Activated effector memory CD4-positive, alpha-beta T cell treated with Interleukin-2 at 50 U/mL for 16 hours (primary cell): ENCODE data around the gene TMEM125.

ENCODE experiments used
- DNase-seq: peaks from one replicate; pipeline ENCODE4 v3.0.0-alpha.2; 2020

TMEM125 gene

DNA sequence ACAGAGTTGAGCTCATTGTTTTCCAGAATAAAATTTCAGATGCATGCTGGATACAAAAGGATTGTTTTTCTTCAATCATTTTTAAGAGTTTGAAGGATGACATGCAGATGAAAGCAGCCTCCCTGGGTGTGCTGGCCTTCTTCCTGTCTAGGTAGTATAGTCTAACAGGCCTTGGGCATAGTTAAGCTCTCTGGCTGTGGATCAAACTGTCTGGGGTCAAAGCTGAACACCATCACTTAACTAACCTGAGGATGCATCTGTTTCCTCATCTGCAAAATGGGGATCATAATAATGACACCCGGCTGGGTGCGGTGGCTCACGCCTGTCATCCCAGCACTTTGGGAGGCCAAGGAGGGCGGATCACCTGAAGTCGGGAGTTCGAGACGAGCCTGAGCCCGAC lies 25.0 kb downstream of the TMEM125 start:
- no peak for DNase-seq

DNA sequence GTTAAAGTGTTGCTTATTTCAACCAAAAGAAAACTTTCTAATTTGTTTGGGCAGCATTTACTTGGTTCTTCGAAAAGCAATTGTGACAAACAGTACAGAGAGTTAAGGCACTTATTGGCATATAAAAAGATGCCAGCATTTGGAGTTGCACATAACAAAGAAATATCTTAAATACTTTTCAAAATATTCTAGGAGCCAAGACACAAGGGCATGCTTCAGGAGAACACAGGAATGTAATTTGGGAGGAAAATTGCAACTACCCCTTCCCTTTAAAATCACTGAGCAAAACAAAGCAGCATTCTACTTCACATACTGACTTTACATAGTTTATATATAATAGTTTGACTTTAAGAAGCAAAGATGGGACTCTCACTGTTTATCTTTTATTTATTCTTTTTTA lies 26.4 kb downstream of the TMEM125 start:
- DNase-seq: no peak

GRCh38 chr1:43298055-43298454 lies 28.3 kb downstream of the TMEM125 start:
- DNase-seq: no peak

DNA sequence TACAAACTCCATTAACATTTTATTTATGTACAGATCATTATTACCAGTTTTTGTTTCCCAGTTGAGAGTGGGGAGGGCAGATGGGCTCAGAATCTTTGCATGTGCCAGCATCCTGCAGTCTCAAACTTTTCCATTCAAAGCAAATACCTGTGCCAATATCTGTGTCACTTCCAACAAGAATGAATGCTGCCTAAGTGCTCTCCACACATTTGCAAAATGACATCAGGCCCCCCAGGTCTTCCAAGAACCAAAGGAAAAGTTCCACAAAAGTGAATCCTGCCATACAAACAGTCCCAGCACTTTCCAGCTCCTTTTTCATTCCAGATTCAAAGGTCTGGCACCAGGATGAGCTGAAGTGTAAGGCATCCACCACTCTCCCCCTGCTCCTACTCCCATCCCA lies 29.3 kb downstream of the TMEM125 start:
- DNase-seq: no peak

DNA sequence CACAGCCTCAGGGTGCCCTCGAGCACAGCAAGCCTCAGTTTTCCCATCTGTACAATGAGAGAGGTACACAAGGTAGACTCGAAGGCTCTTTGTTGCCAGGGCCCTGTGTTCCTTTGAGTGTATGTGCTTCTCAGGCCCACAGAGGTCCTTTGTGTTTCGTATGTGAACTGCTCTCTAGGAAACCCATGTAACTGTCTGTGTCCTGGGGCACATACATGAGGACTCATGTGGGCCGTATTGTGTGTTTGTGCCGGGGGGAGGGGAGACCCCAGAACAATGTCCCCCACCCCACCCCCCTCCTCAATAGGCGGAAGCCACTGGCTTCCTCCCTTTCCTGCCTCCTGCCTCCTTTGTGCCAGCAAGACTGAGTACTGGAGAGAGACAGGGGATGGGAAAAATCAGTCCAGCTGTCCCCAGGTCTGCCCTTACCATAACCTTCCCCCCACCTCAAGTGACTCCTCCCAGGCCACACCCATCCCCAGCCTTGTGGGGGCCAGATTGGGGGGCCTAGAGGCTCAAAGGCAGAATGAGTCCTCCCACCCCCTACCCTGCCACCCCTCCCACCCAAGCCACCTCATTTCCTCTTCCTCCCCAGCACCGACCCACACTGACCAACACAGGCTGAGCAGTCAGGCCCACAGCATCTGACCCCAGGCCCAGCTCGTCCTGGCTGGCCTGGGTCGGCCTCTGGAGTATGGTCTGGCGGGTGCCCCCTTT lies 30.8 kb downstream of the TMEM125 start, which contains the start of gene TIE1:
Gene TIE1, plus strand, starts transcription at position 605 of the 717 bp plus-strand sequence. Its CDS starts 90 bp downstream, at position 695.
- DNase-seq: no peak

GRCh38 chr1:43302201-43302600 lies 32.4 kb downstream of the TMEM125 start:
- DNase-seq: no peak

GRCh38 chr1:43302721-43303470 lies 33.1 kb downstream of the TMEM125 start:
- DNase-seq: no peak

DNA sequence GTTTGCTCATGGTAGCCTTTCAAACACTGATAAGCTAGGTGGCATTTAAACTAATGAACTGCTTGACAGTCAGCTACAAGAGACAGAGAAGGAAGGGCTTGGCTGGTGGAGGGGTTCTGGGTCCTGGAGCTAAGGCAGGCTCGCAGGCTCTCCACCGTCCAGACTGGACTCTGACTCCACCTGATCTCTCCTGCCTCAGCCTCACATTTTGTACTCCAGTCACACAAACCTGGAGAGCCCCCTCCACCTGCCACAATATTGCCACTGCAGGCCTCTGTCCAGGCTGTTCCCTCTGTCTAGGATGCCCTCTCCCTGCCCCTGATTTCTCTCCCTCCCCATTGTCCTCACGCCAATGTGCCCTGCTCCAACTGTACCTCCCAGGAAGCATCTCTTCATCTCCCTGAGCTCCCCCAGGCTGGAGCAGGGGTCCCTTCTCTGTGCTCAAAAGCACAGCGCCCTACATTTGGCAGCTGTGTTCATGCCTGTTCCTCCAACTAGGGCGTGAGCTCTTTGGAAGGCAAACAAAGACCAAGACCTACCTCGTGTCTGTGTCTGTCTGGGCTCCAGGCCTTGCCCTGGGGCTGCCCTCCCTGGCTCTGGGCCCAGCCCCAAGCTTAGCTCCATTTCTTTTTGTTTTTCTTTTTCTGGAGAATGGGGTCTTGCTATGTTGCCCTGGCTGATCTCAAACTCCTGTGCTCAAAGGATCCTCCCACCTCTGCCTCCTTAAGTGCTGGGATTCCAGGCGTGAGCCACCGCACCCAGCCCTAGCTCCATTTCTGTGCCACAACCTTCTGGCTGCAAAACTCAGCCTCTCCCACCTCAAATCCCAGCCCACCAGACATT lies 33.9 kb downstream of the TMEM125 start:
- no peak for DNase-seq

- DNase-seq: no peak
These were observed 34.5 kb downstream of the TMEM125 start for GRCh38 chr1:43304314-43304681.

- no peak for DNase-seq
These were observed 35.1 kb downstream of the TMEM125 start for GRCh38 chr1:43304771-43305300.

GRCh38 chr1:43305461-43305860 lies 35.7 kb downstream of the TMEM125 start:
- no peak for DNase-seq

DNA sequence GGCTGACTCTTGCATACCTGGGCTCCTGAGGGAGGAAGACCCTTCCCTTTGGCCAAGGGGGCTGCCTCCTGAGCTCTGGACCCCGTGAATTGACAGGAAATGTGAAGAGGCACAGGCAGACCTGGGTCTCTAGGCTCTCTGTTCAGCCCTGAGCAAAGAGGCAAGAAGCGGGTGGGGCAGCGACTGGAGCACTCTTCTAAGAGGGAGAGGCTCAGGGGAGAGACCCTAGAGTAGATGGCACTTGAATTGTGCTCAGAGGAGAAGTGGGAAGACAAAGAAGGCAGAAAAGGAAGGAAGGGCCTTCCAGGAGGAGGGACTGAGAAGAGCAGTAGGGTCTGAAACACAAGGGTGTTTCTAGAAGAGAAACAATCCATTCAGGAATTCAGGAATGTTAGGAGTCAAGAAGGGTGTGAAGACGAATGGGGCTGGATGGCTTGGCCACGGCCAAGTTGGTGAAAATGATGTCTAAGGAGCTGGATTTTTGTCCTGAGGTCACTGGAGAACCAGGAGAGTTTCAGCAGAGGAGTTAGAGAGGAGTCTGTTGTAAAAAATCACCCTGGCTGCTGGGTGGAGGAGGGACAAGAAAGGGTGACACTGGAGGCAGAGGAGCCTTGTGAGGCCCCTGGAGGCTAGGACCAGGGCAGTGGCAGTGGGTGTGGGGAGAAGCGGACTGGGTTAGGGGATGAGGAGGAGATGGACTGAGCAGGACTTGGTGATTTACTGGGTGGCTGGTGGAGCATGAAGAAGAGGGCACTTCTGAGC lies 36.3 kb downstream of the TMEM125 start:
- no peak for DNase-seq

DNA sequence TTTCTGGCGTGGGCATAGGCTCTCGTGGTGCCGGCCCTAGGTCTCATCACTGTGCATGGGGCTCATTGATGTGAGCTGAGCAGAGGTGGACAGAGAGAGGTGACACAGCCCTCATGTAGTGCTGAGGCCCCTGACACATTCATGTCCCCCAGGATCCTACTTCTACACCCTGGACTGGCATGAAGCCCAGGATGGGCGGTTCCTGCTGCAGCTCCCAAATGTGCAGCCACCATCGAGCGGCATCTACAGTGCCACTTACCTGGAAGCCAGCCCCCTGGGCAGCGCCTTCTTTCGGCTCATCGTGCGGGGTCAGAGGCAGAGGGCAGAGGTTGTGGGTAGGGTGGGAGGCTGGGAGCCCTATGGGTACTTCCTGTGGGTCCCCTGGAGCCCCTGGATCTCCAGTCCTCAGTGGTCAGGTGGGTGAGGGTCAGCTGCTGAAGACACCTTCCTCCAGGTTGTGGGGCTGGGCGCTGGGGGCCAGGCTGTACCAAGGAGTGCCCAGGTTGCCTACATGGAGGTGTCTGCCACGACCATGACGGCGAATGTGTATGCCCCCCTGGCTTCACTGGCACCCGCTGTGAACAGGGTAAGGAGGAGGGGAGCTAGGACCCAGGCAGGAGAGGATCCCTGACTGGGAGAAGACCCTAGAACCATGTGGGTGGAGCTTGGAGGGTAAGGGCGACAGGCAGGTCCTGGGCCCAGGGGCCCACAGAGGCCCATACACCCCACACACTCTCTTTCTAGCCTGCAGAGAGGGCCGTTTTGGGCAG lies 37.1 kb downstream of the TMEM125 start:
- DNase-seq: no peak

DNA sequence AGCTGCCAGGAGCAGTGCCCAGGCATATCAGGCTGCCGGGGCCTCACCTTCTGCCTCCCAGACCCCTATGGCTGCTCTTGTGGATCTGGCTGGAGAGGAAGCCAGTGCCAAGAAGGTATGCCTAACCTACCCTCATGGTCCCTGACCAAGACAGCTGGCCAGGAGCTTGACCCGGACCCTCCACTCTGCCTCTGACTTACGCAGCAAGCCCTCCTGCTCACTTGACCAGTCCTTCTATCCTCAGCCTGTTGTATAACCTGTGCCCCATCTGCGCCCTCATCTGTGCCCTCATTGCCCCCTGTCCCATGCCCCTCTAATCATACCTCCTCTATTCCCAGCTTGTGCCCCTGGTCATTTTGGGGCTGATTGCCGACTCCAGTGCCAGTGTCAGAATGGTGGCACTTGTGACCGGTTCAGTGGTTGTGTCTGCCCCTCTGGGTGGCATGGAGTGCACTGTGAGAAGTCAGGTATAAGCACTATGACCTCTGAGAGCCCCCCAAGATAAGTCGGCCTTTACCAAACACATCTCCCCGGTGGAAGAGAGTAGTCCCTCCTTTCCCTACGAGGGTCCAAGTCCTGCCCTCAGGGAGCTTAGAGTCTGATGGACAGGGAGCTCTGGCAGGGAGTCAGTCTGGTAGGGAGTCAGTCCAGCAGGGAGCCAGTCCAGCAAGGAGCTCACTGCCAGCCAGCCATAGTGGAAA lies 37.8 kb downstream of the TMEM125 start:
- DNase-seq: no peak

DNA sequence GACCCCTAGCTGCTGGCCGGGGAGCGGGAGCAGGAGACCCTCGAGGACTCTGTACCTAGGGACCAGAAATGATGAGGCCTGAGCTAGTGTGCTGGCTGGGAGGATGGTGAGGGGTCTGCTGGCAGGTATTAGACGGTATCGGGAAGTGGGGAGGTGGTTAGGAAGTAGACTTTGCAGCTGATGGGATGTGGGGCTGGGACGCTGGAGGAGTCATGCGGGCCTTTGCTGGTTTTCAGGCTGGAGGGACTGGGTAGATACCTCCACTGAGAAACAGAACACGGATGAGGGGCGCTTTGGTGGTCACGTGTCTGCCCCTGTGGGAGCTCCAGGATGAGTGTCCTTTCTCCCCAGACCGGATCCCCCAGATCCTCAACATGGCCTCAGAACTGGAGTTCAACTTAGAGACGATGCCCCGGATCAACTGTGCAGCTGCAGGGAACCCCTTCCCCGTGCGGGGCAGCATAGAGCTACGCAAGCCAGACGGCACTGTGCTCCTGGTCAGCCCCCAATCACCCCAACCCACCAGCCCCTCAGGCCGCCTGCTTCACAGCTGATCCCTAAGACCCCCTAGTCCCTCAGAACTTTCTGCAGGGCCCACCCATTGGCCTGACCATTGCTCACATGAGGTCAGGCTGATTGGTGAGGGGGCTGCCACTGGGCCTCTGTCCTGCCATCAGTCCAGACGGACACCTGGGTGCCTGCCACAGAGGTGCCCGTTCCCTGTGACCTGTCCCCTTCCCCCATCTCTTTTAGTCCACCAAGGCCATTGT lies 39.0 kb downstream of the TMEM125 start:
- DNase-seq: no peak

DNA sequence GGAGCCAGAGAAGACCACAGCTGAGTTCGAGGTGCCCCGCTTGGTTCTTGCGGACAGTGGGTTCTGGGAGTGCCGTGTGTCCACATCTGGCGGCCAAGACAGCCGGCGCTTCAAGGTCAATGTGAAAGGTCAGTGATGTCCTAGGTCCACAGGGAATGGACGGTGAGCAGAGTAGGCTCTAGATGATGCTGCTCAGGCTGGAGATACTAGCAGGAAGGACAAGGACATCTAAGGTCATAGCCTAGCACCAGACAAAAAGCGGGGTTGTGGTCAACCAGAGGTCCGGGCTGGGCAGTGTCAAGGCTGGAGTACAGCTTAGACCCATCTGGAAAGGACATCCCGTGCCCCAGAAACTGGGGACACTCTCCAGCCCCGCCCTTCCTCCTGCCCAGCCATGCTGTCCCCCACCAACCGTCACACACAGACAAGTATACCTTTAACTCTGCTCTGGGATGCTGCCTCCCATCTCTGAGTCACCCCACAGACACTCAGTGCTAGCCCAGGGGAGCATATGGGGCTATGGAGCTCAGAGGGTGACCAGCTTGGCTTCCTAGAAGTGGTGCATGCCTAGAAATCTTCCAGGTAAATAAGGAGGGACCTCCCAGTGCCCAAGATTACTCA lies 39.7 kb downstream of the TMEM125 start:
- DNase-seq: no peak

- no peak for DNase-seq
These were observed 41.7 kb downstream of the TMEM125 start for GRCh38 chr1:43311521-43311920.

DNA sequence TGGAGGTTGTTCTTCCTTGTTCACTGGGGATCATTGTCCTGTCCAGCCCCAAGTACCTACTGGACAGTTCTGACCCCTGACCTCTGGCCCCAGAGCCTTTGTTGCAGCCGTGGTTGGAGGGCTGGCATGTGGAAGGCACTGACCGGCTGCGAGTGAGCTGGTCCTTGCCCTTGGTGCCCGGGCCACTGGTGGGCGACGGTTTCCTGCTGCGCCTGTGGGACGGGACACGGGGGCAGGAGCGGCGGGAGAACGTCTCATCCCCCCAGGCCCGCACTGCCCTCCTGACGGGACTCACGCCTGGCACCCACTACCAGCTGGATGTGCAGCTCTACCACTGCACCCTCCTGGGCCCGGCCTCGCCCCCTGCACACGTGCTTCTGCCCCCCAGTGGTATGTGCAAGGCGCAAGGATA lies 42.4 kb downstream of the TMEM125 start:
- DNase-seq: no peak

DNA sequence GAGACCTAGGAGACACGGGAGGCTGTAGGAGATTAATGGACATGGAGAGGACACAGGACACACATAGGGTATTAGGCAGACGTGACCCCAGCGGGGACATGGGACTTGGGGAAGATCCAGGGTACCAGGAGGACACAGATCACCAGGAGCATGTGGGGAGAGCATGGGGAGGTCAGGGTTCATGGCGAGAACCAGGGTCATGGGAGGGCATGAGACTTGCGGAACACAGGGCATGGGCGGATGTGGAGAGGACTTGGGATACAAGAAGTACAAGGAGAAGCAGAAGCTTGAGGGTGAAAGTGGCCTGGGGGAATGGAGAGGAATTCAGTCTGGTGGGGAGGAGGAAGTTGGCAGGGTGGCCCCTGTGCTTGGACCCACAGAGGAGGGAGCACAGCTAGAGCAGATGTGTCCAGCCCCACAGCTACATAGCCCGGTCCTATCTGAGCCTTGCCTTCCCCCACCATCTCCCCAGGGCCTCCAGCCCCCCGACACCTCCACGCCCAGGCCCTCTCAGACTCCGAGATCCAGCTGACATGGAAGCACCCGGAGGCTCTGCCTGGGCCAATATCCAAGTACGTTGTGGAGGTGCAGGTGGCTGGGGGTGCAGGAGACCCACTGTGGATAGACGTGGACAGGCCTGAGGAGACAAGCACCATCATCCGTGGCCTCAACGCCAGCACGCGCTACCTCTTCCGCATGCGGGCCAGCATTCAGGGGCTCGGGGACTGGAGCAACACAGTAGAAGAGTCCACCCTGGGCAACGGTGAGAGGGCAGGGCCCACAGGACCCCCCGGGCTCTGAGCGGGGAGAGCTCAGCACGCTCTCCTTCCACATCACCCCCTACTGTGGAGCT lies 43.1 kb downstream of the TMEM125 start:
- no peak for DNase-seq
